Measurements from ENCODE around the gene ZNF778. TPM values are rescaled to one million over a fixed set of nuclear protein-coding genes. Genes with fewer than 3 reads are reported as not detected.
A peak's percentile ranks its signal among the peaks of the same experiment; 100 is the strongest.
"Not testable (repeated sequence)": the region's sequence is repeated elsewhere in the genome, so short reads cannot be mapped to it uniquely, and the experiment has no call there.

The ZNF778 gene
- total RNA-seq, 1 donor from 2014 or later: 19.2 TPM

- DNase-seq (ENCODE audit: low read depth): peak; percentile 24
These were observed 39.2 kb downstream of the ZNF778 start for GRCh38 chr16:89256651-89257254.

GRCh38 chr16:89257281-89257731 is 39.8 kb downstream of the ZNF778 start:
- DNase-seq (ENCODE audit: low read depth): no peak

- no peak for DNase-seq (ENCODE audit: low read depth)
These were observed 40.4 kb downstream of the ZNF778 start for GRCh38 chr16:89257757-89258465.

GRCh38 chr16:89259901-89260300 is 42.4 kb downstream of the ZNF778 start:
- not testable (repeated sequence) for DNase-seq (ENCODE audit: low read depth)

GRCh38 chr16:89261691-89262563 is 44.4 kb downstream of the ZNF778 start:
- no peak for DNase-seq (ENCODE audit: low read depth)

- no peak for DNase-seq (ENCODE audit: low read depth)
These were observed 47.5 kb downstream of the ZNF778 start for GRCh38 chr16:89264800-89265550.

- DNase-seq (ENCODE audit: low read depth): no peak
These were observed 48.1 kb downstream of the ZNF778 start for GRCh38 chr16:89265647-89266046.

- no peak for DNase-seq (ENCODE audit: low read depth)
These were observed 49.1 kb downstream of the ZNF778 start for GRCh38 chr16:89266521-89267134.

- DNase-seq (ENCODE audit: low read depth): not testable (repeated sequence)
These were observed 50.2 kb downstream of the ZNF778 start for GRCh38 chr16:89267746-89268145.

- no peak for DNase-seq (ENCODE audit: low read depth)
These were observed 51.1 kb downstream of the ZNF778 start for GRCh38 chr16:89268585-89268984.

- no peak for DNase-seq (ENCODE audit: low read depth)
These were observed 51.7 kb downstream of the ZNF778 start for GRCh38 chr16:89268987-89269735.

GRCh38 chr16:89269805-89270665 is 52.5 kb downstream of the ZNF778 start:
- DNase-seq (ENCODE audit: low read depth): no peak

- no peak for DNase-seq (ENCODE audit: low read depth)
These were observed 53.3 kb downstream of the ZNF778 start for GRCh38 chr16:89270666-89271345.

- DNase-seq (ENCODE audit: low read depth): no peak
These were observed 55.1 kb downstream of the ZNF778 start for GRCh38 chr16:89272631-89273030.

- DNase-seq (ENCODE audit: low read depth): no peak
These were observed 56.4 kb downstream of the ZNF778 start for GRCh38 chr16:89273741-89274472.

- DNase-seq (ENCODE audit: low read depth): no peak
These were observed 57.2 kb downstream of the ZNF778 start for GRCh38 chr16:89274561-89275283.

GRCh38 chr16:89275284-89275584 is 57.7 kb downstream of the ZNF778 start:
- no peak for DNase-seq (ENCODE audit: low read depth)
